Stimulated activated effector memory CD8-positive, alpha-beta T cell treated with anti-CD3 and anti-CD28 coated beads, Interleukin-12 subunit alpha, Interleukin-12 subunit beta, amount 100 ng/mL, for 72 hours (primary cell): ENCODE results near the gene GSTT4.

ENCODE experiments used
- ATAC-seq: fragments of 150-1000 bp; cut with Tn5 transposase; 2 replicates; pipeline ENCODE4 v1.10.0; 2021
- DNase-seq, 2 donors: peaks; one replicate each; pipeline ENCODE4 v3.0.0; 2021 to 2022; ENCODE audit warnings: low spot score in 2 of 2
- H3K27ac Mint-ChIP-seq: one replicate; pipeline ENCODE4 v1.8.0; 2022; ENCODE audit warnings: mild to moderate bottlenecking, mixed read lengths
- H3K36me3 Mint-ChIP-seq: one replicate; pipeline ENCODE4 v1.8.0; 2022; ENCODE audit warnings: mild to moderate bottlenecking, mixed read lengths
- H3K4me1 Mint-ChIP-seq: one replicate; pipeline ENCODE4 v1.8.0; 2022; ENCODE audit warnings: mixed read lengths
- H3K4me3 Mint-ChIP-seq: one replicate; pipeline ENCODE4 v1.8.0; 2022; ENCODE audit warnings: mild to moderate bottlenecking, mixed read lengths
- H3K9me3 Mint-ChIP-seq: one replicate; pipeline ENCODE4 v1.8.0; 2022; ENCODE audit warnings: mixed read lengths

The GSTT4 gene

GRCh38 chr22:24030186-24030702 lies 25.0 kb upstream of the GSTT4 start:
- ATAC-seq (no peak), DNase-seq (no peak)
- Mint-ChIP-seq H3K4me1 (peaks cover 14% of the 10 kb centered on the region), H3K36me3 (peaks cover 14% of the 10 kb centered on the region), H3K27ac (peak overlapping the region; percentile 20), H3K4me3 (no peak overlapping the region), H3K9me3 (no peaks in the 10 kb centered on the region)

GRCh38 chr22:24029304-24029703 lies 24.1 kb upstream of the GSTT4 start:
- Mint-ChIP-seq H3K27ac (no peak overlapping the region), H3K9me3 (no peaks in the 10 kb centered on the region), H3K4me3 (no peak overlapping the region), H3K4me1 (peaks cover 14% of the 10 kb centered on the region), H3K36me3 (peaks cover 16% of the 10 kb centered on the region)
- DNase-seq (no peak), ATAC-seq (no peak)

- DNase-seq (no peak), ATAC-seq (no peak)
- peak overlapping the region; percentile 32 for H3K27ac Mint-ChIP-seq
- peaks cover 16% of the 10 kb centered on the region for H3K36me3 Mint-ChIP-seq
- peaks cover 13% of the 10 kb centered on the region for H3K4me1 Mint-ChIP-seq
- H3K4me3 Mint-ChIP-seq: no peak overlapping the region
- no peaks in the 10 kb centered on the region for H3K9me3 Mint-ChIP-seq
Observed at GRCh38 chr22:24028533-24028932, 23.3 kb upstream of the GSTT4 start.

GRCh38 chr22:24027991-24028390 lies 22.7 kb upstream of the GSTT4 start:
- Mint-ChIP-seq H3K9me3 (no peaks in the 10 kb centered on the region), H3K27ac (peak overlapping the region; percentile 32), H3K36me3 (peaks cover 16% of the 10 kb centered on the region), H3K4me1 (peaks cover 17% of the 10 kb centered on the region), H3K4me3 (no peak overlapping the region)
- no peak for ATAC-seq
- no peak for DNase-seq

GRCh38 chr22:24027389-24027975 lies 22.2 kb upstream of the GSTT4 start:
- no peak overlapping the region for H3K27ac Mint-ChIP-seq
- no peak for ATAC-seq
- DNase-seq: no peak
- no peak overlapping the region for H3K4me3 Mint-ChIP-seq
- peaks cover 16% of the 10 kb centered on the region for H3K36me3 Mint-ChIP-seq
- H3K4me1 Mint-ChIP-seq: peaks cover 21% of the 10 kb centered on the region
- no peaks in the 10 kb centered on the region for H3K9me3 Mint-ChIP-seq

- no peak overlapping the region for H3K27ac Mint-ChIP-seq
- H3K9me3 Mint-ChIP-seq: no peaks in the 10 kb centered on the region
- DNase-seq (no peak), ATAC-seq (no peak)
- no peak overlapping the region for H3K4me3 Mint-ChIP-seq
- peaks cover 16% of the 10 kb centered on the region for H3K36me3 Mint-ChIP-seq
- peaks cover 26% of the 10 kb centered on the region for H3K4me1 Mint-ChIP-seq
Observed at GRCh38 chr22:24026733-24027132, 21.5 kb upstream of the GSTT4 start.

- Mint-ChIP-seq H3K4me1 (peaks cover 26% of the 10 kb centered on the region), H3K36me3 (peaks cover 16% of the 10 kb centered on the region), H3K9me3 (no peaks in the 10 kb centered on the region), H3K27ac (no peak overlapping the region), H3K4me3 (no peak overlapping the region)
- no peak for DNase-seq
- no peak for ATAC-seq
Observed at GRCh38 chr22:24026056-24026455, 20.8 kb upstream of the GSTT4 start.

- ATAC-seq: no peak
- H3K9me3 Mint-ChIP-seq: no peaks in the 10 kb centered on the region
Observed at GRCh38 chr22:24025475-24025874, 20.2 kb upstream of the GSTT4 start.

GRCh38 chr22:24024354-24024753 lies 19.1 kb upstream of the GSTT4 start:
- H3K36me3 Mint-ChIP-seq: peaks cover 16% of the 10 kb centered on the region
- H3K9me3 Mint-ChIP-seq: no peaks in the 10 kb centered on the region
- ATAC-seq (no peak), DNase-seq (no peak)
- no peak overlapping the region for H3K27ac Mint-ChIP-seq
- peaks cover 32% of the 10 kb centered on the region for H3K4me1 Mint-ChIP-seq
- H3K4me3 Mint-ChIP-seq: no peak overlapping the region

More at GRCh38 chr22:24025475-24025874, 20.2 kb upstream of the GSTT4 start:
- peaks cover 16% of the 10 kb centered on the region for H3K36me3 Mint-ChIP-seq
- DNase-seq: no peak
- peaks cover 30% of the 10 kb centered on the region for H3K4me1 Mint-ChIP-seq
- no peak overlapping the region for H3K4me3 Mint-ChIP-seq
- no peak overlapping the region for H3K27ac Mint-ChIP-seq

GRCh38 chr22:24023204-24023789 lies 18.0 kb upstream of the GSTT4 start:
- DNase-seq (peak in 1 of 2 donors; percentile 12), ATAC-seq (no peak)
- Mint-ChIP-seq H3K9me3 (no peaks in the 10 kb centered on the region), H3K4me3 (no peak overlapping the region), H3K36me3 (peaks cover 20% of the 10 kb centered on the region), H3K4me1 (peaks cover 37% of the 10 kb centered on the region), H3K27ac (peak overlapping the region; percentile 89)

- Mint-ChIP-seq H3K27ac (peak overlapping the region; percentile 50), H3K4me1 (peaks cover 45% of the 10 kb centered on the region), H3K9me3 (no peaks in the 10 kb centered on the region), H3K36me3 (peaks cover 37% of the 10 kb centered on the region), H3K4me3 (no peak overlapping the region)
- no peak for ATAC-seq
- DNase-seq: peak in 1 of 2 donors; percentile 3
Observed at GRCh38 chr22:24021304-24021703, 16.1 kb upstream of the GSTT4 start.

- Mint-ChIP-seq H3K4me3 (no peak overlapping the region), H3K9me3 (no peaks in the 10 kb centered on the region), H3K27ac (no peak overlapping the region), H3K36me3 (peaks cover 30% of the 10 kb centered on the region), H3K4me1 (peaks cover 42% of the 10 kb centered on the region)
- DNase-seq (no peak), ATAC-seq (no peak)
Observed at GRCh38 chr22:24016156-24016555, 10.9 kb upstream of the GSTT4 start.

GRCh38 chr22:24011735-24012068 lies 6.4 kb upstream of the GSTT4 start:
- peaks cover 17% of the 10 kb centered on the region for H3K36me3 Mint-ChIP-seq
- H3K27ac Mint-ChIP-seq: peak overlapping the region; percentile 97
- H3K4me1 Mint-ChIP-seq: peaks cover 33% of the 10 kb centered on the region
- no peaks in the 10 kb centered on the region for H3K9me3 Mint-ChIP-seq
- H3K4me3 Mint-ChIP-seq: peak overlapping the region; percentile 96
- ATAC-seq: no peak
- DNase-seq: no peak

GRCh38 chr22:24010018-24010391 lies 4.8 kb upstream of the GSTT4 start:
- no peak overlapping the region for H3K4me3 Mint-ChIP-seq
- H3K27ac Mint-ChIP-seq: peak overlapping the region; percentile 97
- H3K4me1 Mint-ChIP-seq: peaks cover 33% of the 10 kb centered on the region
- H3K36me3 Mint-ChIP-seq: peaks cover 13% of the 10 kb centered on the region
- ATAC-seq: no peak
- DNase-seq: no peak
- no peaks in the 10 kb centered on the region for H3K9me3 Mint-ChIP-seq

GRCh38 chr22:24009227-24010017 lies 4.2 kb upstream of the GSTT4 start:
- H3K9me3 Mint-ChIP-seq: no peaks in the 10 kb centered on the region
- DNase-seq: no peak
- H3K36me3 Mint-ChIP-seq: peaks cover 13% of the 10 kb centered on the region
- H3K27ac Mint-ChIP-seq: no peak overlapping the region
- H3K4me1 Mint-ChIP-seq: peaks cover 27% of the 10 kb centered on the region
- no peak overlapping the region for H3K4me3 Mint-ChIP-seq
- ATAC-seq: no peak
